ENCODE results near the gene TEN1. TPM values are rescaled to one million over a fixed set of nuclear protein-coding genes. Genes with fewer than 3 reads are reported as not detected.
"Not testable (repeated sequence)": the region's sequence is repeated elsewhere in the genome, so short reads cannot be mapped to it uniquely, and the experiment has no call there.

Gene TEN1
- total and polyA plus RNA-seq, 2 donors (not counting 1 experiment from before 2014, with no cell fraction given) = 19.8 to 34.5 TPM

DNA sequence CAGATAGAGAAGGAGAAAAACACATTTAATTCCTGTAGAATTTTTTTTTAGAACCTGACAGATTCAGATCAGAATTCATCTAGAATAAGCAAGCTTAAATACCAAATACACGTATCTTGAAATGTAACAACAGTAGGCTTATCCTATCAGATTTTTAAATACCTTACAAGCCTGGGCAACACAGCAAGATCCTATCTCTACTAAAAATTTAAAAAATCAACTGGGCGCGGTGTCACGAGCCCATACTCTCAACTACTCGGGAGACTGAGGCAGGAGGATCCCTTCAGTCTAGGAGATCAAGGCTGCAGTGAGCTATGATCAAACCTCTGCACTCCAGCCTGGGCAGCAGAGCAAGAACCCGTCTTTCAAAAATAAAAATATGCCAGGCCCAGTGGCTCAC, 13.6 kb upstream of the TEN1 start:
- Mint-ChIP-seq H3K27ac (no peak overlapping the region), H3K4me3 (no peak overlapping the region), H3K27me3 (no peaks in the 10 kb centered on the region), H3K9me3 (ENCODE audit: insufficient read depth) (no peaks in the 10 kb centered on the region), H3K4me1 (peaks cover 14% of the 10 kb centered on the region)
- no peak overlapping the region for H3K4me2 ChIP-seq (replicated peaks; ENCODE audit: low read depth, low read length, poor library complexity, severe bottlenecking)
- no peaks in the 10 kb centered on the region for H3K9me3 ChIP-seq (ENCODE audit: control extremely low read depth in 1 of 3, control insufficient read depth in 2 of 3, insufficient read depth in 1 of 3, low read length in 2 of 3)
- H3K79me2 ChIP-seq (ENCODE audit: control insufficient read depth, insufficient read depth, low read length) = peaks cover 39% of the 10 kb centered on the region
- ATAC-seq (ENCODE audit: low read depth) = no peak
- no peak overlapping the region for H3K9ac ChIP-seq (ENCODE audit: low read length)
- TF ChIP-seq EZH2 (IDR thresholded peaks at IDR 0.05; ENCODE audit: borderline replicate concordance, insufficient read depth, low read depth, low read length, poor library complexity, severe bottlenecking) = no peak
- TF ChIP-seq, protein P1, sequence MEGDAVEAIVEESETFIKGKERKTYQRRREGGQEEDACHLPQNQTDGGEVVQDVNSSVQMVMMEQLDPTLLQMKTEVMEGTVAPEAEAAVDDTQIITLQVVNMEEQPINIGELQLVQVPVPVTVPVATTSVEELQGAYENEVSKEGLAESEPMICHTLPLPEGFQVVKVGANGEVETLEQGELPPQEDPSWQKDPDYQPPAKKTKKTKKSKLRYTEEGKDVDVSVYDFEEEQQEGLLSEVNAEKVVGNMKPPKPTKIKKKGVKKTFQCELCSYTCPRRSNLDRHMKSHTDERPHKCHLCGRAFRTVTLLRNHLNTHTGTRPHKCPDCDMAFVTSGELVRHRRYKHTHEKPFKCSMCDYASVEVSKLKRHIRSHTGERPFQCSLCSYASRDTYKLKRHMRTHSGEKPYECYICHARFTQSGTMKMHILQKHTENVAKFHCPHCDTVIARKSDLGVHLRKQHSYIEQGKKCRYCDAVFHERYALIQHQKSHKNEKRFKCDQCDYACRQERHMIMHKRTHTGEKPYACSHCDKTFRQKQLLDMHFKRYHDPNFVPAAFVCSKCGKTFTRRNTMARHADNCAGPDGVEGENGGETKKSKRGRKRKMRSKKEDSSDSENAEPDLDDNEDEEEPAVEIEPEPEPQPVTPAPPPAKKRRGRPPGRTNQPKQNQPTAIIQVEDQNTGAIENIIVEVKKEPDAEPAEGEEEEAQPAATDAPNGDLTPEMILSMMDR (IDR thresholded peaks at IDR 0.05) = no peak
- 97% methylated on average over 4 of the region's 6 CpGs for WGBS (ENCODE audit: insufficient coverage)
- no peak overlapping the region for H2AFZ ChIP-seq (ENCODE audit: insufficient read depth, low read depth, low read length, poor library complexity, severe bottlenecking)
- H3K4me1 ChIP-seq (ENCODE audit: control insufficient read depth in 2 of 2, insufficient read depth in 2 of 2, low read length in 2 of 2) = peaks cover 4 to 11% of the 10 kb centered on the region in 2 donors
- DNase-seq = no peak
- H4K20me1 ChIP-seq (ENCODE audit: control insufficient read depth, insufficient read depth, low read length, poor library complexity, severe bottlenecking) = no peaks in the 10 kb centered on the region
- H3K27ac ChIP-seq (ENCODE audit: low read length in 2 of 2) = no peak overlapping the region
- no peaks in the 10 kb centered on the region for H3K27me3 ChIP-seq (replicated peaks in 1 of 4; ENCODE audit: control extremely low read depth in 1 of 4, control insufficient read depth in 3 of 4, insufficient read depth in 4 of 4, low read length in 3 of 4)
- H3K4me3 ChIP-seq (ENCODE audit: control extremely low read depth in 1 of 5, extremely low read depth in 1 of 5, insufficient read depth in 1 of 5, low read depth in 2 of 5, low read length in 4 of 5) = no peak overlapping the region
- POLR2A ChIA-PET = interaction anchor here (0.6 kb wide), 2 partner anchors 18 to 193 kb away, joined by 3 to 5 read pairs; no protein-coding TSS in a partner anchor
- peaks cover 0 to 9% of the 10 kb centered on the region in 2 experiments for H3K36me3 ChIP-seq (replicated peaks in 1 of 2; ENCODE audit: control extremely low read depth in 1 of 2, control insufficient read depth in 1 of 2, extremely low read depth in 1 of 2, insufficient read depth in 2 of 2, low read length in 1 of 2)
- CTCF ChIA-PET = interaction anchor here (0.7 to 1.2 kb wide), 2 partner anchors 35 to 198 kb away, joined by 3 read pairs; partner anchors contain the start of gene CDK3
- intact Hi-C loops (cut with micrococcal nuclease) = no loop called here

DNA sequence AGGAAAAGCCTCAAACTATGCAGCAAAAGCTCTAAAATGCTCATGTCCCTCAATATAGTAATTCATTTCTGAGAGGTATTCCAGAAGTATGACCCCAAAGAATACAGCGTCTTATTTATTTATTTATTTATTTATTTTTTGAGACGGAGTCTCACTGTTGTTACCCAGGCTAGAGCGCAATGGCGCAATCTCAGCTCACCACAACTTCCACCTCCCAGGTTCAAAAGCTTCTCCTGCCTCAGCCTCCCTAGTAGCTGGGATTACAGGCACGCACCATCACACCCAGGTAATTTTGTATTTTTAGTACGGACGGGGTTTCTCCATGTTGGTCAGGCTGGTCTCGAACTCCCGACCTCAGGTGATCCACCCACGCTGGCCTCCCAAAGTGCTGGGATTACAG, 10.0 kb upstream of the TEN1 start:
- H3K79me2 ChIP-seq (ENCODE audit: control insufficient read depth, insufficient read depth, low read length) = peaks cover 19% of the 10 kb centered on the region
- H3K27ac ChIP-seq (ENCODE audit: low read length in 2 of 2); H3K4me1 ChIP-seq (ENCODE audit: control insufficient read depth in 2 of 2, insufficient read depth in 2 of 2, low read length in 2 of 2); H3K36me3 ChIP-seq (replicated peaks in 1 of 2; ENCODE audit: control extremely low read depth in 1 of 2, control insufficient read depth in 1 of 2, extremely low read depth in 1 of 2, insufficient read depth in 2 of 2, low read length in 1 of 2); intact Hi-C loops (cut with micrococcal nuclease); H3K9me3 Mint-ChIP-seq (ENCODE audit: insufficient read depth); DNase-seq; ATAC-seq (ENCODE audit: low read depth); H4K20me1 ChIP-seq (ENCODE audit: control insufficient read depth, insufficient read depth, low read length, poor library complexity, severe bottlenecking); H3K27me3 ChIP-seq (replicated peaks in 1 of 4; ENCODE audit: control extremely low read depth in 1 of 4, control insufficient read depth in 3 of 4, insufficient read depth in 4 of 4, low read length in 3 of 4); H3K4me3 ChIP-seq (ENCODE audit: control extremely low read depth in 1 of 5, extremely low read depth in 1 of 5, insufficient read depth in 1 of 5, low read depth in 2 of 5, low read length in 4 of 5); H3K9ac ChIP-seq (ENCODE audit: low read length); CTCF ChIA-PET; H3K4me3 Mint-ChIP-seq; H3K4me2 ChIP-seq (replicated peaks; ENCODE audit: low read depth, low read length, poor library complexity, severe bottlenecking); H3K27me3 Mint-ChIP-seq; H2AFZ ChIP-seq (ENCODE audit: insufficient read depth, low read depth, low read length, poor library complexity, severe bottlenecking); H3K9me3 ChIP-seq (ENCODE audit: control extremely low read depth in 1 of 3, control insufficient read depth in 2 of 3, insufficient read depth in 1 of 3, low read length in 2 of 3); H3K27ac Mint-ChIP-seq: not testable (repeated sequence)
- H3K4me1 Mint-ChIP-seq = peaks cover 15% of the 10 kb centered on the region
- POLR2A ChIA-PET = interaction anchor here (0.7 kb wide), 1 partner anchor 442 kb away, joined by 4 read pairs; no protein-coding TSS in a partner anchor
- 100% methylated on average over 3 of the region's 10 CpGs for WGBS (ENCODE audit: insufficient coverage)
